Hematopoietic multipotent progenitor cell treated with erythropoietin and hydrocortisone succinate and interleukin-3 and kit ligand, for 15 days (in vitro differentiated cells): ENCODE results near the gene MAP3K9.

Experiments used
- DNase-seq: peaks from one replicate; pipeline ENCODE4 v3.0.0-alpha.2; 2015; ENCODE audit warnings: low spot score

MAP3K9 gene

GRCh38 chr14:70788898-70789297 lies 20.4 kb downstream of the MAP3K9 start:
- DNase-seq: no peak

- DNase-seq: no peak
Observed at GRCh38 chr14:70785556-70785955, 23.8 kb downstream of the MAP3K9 start.

GRCh38 chr14:70784886-70785285 lies 24.4 kb downstream of the MAP3K9 start:
- DNase-seq: no peak

- DNase-seq: no peak
Observed at GRCh38 chr14:70782361-70782760, 27.0 kb downstream of the MAP3K9 start.

- no peak for DNase-seq
Observed at GRCh38 chr14:70780396-70781075, 28.8 kb downstream of the MAP3K9 start.

GRCh38 chr14:70779667-70780066 lies 29.6 kb downstream of the MAP3K9 start:
- no peak for DNase-seq

- no peak for DNase-seq
Observed at GRCh38 chr14:70776197-70776596, 33.1 kb downstream of the MAP3K9 start.

GRCh38 chr14:70773182-70773862 lies 36.0 kb downstream of the MAP3K9 start:
- DNase-seq: no peak

- DNase-seq: no peak
Observed at GRCh38 chr14:70771781-70772212, 37.5 kb downstream of the MAP3K9 start.

GRCh38 chr14:70770490-70770889 lies 38.8 kb downstream of the MAP3K9 start:
- no peak for DNase-seq

GRCh38 chr14:70759398-70759797 lies 49.9 kb downstream of the MAP3K9 start:
- no peak for DNase-seq

- DNase-seq: no peak
Observed at GRCh38 chr14:70755655-70756054, 53.7 kb downstream of the MAP3K9 start.

GRCh38 chr14:70754991-70755390 lies 54.3 kb downstream of the MAP3K9 start:
- no peak for DNase-seq

- DNase-seq: no peak
Observed at GRCh38 chr14:70753518-70753953, 55.8 kb downstream of the MAP3K9 start.

- no peak for DNase-seq
Observed at GRCh38 chr14:70748422-70748821, 60.9 kb downstream of the MAP3K9 start.

- no peak for DNase-seq
Observed at GRCh38 chr14:70744641-70745040, 64.7 kb downstream of the MAP3K9 start.

GRCh38 chr14:70742316-70742715 lies 67.0 kb downstream of the MAP3K9 start:
- DNase-seq: no peak

GRCh38 chr14:70741482-70741881 lies 67.8 kb downstream of the MAP3K9 start:
- DNase-seq: no peak

GRCh38 chr14:70735043-70735442 lies 74.3 kb downstream of the MAP3K9 start:
- DNase-seq: no peak

GRCh38 chr14:70731447-70732239 lies 77.7 kb downstream of the MAP3K9 start:
- no peak for DNase-seq

GRCh38 chr14:70730393-70730792 lies 78.9 kb downstream of the MAP3K9 start:
- DNase-seq: no peak

GRCh38 chr14:70726651-70727375 lies 82.5 kb downstream of the MAP3K9 start:
- DNase-seq: no peak
